HG03280 (cell line): Measurements from ENCODE around the gene COPB1.
"Not testable (repeated sequence)": the region's sequence is repeated elsewhere in the genome, so short reads cannot be mapped to it uniquely, and the experiment has no call there.

Experiments used
- ATAC-seq: cut with Tn5 transposase; IDR thresholded peaks from one replicate; pipeline ENCODE4 v1.9.1; 2021; ENCODE audit warnings: mild to moderate bottlenecking, moderate library complexity; ENCODE audit not compliant: unreplicated experiment

Gene COPB1, protein sequence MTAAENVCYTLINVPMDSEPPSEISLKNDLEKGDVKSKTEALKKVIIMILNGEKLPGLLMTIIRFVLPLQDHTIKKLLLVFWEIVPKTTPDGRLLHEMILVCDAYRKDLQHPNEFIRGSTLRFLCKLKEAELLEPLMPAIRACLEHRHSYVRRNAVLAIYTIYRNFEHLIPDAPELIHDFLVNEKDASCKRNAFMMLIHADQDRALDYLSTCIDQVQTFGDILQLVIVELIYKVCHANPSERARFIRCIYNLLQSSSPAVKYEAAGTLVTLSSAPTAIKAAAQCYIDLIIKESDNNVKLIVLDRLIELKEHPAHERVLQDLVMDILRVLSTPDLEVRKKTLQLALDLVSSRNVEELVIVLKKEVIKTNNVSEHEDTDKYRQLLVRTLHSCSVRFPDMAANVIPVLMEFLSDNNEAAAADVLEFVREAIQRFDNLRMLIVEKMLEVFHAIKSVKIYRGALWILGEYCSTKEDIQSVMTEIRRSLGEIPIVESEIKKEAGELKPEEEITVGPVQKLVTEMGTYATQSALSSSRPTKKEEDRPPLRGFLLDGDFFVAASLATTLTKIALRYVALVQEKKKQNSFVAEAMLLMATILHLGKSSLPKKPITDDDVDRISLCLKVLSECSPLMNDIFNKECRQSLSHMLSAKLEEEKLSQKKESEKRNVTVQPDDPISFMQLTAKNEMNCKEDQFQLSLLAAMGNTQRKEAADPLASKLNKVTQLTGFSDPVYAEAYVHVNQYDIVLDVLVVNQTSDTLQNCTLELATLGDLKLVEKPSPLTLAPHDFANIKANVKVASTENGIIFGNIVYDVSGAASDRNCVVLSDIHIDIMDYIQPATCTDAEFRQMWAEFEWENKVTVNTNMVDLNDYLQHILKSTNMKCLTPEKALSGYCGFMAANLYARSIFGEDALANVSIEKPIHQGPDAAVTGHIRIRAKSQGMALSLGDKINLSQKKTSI

DNA sequence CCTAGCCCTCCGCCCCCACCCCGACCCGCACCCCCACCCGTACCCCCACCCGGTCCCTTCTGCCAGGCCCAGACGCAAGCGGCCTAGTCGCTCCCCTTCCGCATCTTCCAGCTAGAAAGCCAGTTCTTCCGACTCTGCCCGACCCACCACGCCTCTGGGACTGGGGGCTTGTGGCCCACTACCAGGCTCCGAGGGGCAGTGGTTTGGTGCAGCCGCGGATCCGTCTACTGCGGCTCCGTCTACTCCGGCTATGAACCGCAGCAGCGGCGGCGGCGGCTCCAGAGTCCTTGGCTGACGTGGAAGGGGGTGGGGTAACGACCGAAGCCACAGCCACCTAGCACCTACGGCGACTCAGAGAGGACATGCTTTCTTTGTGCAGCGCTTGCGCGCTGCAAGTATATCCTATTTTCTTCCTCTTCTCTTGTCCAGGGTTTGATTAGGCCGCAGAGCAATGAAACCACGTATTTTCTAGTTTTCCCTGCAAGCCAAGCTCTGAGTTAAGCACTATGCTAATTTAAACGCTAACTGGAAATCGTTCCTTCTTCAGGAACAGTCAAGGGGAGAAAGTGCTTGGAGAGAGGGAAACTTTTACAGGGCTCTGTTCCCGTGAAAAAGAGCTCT is at the start of gene COPB1:
Gene COPB1 (minus strand): TSS at position 252 of the 621 bp plus-strand sequence. CDS start 883 bp downstream, outside the sequence.
- ATAC-seq = peak; percentile 90

DNA sequence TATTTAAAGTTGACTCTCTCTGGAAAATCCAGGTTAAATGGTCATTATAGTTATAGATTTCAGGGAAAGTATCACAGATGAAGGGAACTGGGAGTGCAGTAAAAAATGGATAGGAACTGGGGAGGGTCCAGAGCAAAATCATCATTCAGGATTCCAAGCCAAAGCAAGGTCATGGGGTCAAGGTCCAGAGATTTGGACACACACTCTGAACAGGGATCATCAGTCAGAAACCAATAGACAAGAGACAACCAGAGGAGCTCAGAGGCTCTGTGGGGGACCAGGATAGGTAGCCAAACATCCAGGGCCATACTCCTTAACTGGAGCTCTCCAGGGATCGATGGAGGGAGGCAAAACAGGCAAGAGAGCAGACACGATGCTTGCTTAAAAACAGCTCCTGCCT is 47.8 kb upstream of the COPB1 start:
- ATAC-seq = no peak

DNA sequence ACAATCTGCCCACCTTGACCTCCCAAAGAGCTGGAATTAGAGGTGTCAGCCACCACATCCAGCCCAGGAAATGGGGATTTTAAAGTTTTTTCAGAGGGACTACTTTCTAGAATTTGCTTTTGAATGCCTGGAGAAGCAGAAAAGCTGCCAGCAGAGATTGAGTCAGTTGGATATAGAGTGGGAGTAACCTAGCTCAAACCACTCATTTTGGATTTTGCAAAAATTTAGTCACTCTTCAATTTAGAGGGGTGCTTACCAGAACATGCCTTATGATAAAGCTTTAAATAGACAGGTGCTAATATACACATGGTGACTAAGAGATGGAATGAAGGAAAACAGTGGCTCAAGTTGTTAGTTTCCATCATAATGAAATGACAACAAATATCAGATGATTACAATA is 47.1 kb upstream of the COPB1 start:
- no peak for ATAC-seq

DNA sequence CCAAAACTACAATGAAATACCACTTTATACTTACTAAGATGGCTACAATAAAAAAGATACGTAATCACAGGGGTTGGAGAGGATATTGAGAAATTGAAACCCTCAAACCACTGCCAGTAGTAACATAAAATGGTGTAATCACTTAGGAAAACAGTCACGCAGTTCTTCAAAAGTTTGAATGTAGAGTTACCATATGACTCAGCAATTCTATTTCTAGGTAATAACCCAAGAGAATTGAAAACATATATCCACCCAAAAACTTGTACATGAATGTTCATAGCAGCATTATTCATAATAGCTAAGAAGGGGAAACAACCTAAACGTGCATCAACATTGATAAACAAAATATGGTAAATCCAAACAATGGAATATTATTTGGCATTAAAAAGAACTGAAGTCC is 45.0 kb upstream of the COPB1 start:
- peak; percentile 64 for ATAC-seq

DNA sequence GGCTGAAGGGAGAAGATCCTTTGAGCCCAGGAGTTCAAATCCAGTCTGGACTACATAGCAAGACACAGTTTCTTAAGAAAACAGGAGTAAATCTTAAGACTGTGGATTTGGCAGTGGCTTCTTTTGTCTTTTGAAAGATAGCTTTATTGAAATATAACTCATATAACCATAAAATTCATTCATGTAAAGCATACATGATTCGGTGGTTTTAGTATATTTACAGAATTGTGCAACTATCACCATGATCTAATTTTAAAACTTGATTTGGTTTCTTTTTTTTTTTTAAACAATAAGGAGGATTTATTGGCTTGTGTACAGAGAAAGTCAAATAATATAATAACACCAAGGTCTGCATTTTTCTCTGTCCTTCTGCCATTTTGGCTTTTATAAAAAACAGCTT is 43.6 kb upstream of the COPB1 start:
- no peak for ATAC-seq

DNA sequence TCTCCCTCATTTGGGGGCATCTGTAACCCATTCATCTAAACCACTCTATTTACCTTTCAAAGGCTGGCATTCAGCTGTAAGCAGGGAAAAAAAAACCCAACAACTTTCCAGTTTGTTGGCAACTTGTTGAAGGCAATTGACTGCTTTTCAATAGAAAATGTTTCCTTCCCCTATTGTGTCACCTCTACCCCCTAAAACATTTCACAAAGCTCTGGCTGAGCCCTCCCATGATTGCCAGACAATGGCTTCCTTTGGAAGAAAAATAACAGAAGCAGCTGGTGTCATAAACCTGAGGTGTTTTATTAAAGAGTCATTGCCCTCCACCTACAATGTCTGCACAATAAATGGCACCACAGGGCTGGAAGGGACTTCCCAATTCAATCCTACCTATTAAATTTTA is 42.7 kb upstream of the COPB1 start:
- no peak for ATAC-seq

DNA sequence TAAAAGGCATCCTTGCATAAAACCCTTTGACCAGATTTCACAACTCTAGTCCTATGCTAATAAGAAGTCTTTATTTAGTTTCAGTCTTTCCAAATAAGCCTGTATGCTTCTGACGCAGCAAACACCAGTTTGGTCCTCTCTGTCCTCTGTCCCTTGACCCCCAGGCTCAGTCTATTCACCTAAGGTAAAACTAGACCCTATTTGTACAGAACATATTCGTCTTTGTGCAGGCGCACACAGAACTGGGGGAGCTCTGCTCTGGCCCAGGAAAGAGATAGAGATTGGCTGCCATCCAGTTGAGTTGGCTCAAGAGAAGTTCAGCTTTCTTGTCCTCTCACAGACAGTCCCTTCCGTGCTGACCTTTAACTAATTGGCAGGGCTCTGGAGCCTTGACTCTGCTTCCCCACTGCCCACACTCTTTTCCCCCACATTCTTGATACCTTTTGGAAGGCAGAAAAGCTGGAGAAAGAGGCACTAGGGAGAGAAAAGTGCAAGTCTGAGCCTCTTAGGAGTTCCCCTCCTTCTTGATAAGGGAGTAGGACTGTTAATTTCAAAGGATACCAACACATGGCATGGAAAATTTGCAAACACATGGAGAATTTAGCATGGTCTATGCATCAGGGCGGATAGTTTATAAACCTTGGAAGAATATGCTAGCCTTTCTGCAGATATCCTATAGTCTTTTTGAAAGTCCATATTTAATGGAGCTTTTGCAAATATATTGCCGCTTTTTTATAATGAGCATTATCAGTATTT is 41.8 kb upstream of the COPB1 start:
- ATAC-seq = no peak

DNA sequence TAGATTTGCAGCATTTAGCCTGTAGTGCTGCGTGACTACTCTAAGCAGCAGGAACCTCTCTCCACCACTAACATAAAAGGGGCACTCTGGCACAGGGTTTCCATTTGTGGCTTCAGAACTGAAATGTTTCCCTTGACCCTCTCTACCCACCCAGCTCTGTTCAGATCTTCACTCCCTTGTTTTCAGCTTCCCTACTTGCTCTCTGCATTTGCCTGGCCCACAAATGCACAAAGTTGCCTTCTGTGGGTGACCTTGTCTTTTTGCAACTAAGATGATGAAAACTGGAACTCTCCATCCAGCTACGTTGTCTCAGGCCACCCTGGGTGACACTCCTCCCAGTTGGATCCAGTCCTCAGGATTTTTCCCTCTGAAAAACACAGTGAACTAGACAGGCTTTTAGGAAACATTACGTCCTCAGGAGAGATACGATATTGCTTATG is 40.4 kb upstream of the COPB1 start:
- ATAC-seq = no peak

DNA sequence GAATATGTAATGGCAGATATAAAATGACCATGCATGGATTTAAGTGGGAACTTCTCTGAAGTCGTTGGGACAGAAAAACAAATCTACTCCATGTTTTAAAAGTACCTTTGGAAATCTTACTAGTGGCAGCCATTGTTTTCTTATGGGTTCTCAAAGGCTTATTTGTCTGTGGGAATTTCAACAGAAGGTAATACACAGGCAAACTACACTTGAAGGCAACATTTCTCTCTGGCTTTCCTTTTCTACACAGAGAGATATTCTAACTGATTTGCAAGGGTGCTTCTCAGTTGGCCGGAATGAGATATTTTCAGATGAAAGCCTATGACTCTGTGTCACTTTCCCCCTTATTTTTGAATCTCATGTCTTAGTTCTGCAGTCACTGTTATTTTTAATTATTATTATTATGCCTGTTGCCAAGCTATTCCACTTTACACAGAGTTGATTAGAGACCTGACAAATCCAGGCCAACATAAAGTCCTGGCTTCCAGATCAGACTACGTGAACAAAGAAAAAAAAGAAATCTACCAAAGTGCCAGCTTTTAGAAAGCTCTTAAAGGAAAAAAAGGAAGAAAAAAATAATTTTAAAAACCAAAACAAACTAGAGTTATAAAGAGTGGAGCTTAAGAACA is 39.4 kb upstream of the COPB1 start:
- no peak for ATAC-seq

DNA sequence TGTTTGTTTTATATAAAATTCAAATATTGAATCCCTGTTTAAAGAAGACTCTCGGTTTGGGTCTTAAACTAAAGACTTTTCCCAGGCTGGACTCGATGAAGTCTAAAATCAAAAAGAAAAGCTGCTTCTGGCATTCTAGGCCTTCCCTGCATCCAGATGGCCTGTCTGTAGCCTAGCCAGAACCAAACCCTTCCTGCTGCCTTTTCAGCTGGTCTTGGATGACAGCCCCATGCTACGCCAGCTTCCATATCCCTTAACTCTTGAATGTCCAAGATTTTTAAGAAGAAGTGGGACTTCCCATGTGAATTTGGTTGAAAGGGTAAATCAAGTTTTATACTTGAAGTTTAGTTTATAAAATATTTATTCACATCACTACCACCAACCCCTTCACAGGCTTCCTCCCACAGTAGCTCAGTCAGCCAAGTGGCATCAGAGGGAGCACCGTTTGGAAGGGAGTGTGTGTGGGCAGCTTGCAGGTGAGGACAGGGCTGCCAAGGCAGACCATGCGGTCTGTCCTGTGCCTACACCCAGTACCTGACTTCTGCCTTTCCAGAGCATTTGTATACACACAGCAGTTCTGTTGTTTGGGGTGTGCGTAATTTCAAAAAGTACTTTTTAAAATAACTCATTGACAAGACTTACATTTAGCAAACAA is 38.8 kb upstream of the COPB1 start:
- no peak for ATAC-seq

DNA sequence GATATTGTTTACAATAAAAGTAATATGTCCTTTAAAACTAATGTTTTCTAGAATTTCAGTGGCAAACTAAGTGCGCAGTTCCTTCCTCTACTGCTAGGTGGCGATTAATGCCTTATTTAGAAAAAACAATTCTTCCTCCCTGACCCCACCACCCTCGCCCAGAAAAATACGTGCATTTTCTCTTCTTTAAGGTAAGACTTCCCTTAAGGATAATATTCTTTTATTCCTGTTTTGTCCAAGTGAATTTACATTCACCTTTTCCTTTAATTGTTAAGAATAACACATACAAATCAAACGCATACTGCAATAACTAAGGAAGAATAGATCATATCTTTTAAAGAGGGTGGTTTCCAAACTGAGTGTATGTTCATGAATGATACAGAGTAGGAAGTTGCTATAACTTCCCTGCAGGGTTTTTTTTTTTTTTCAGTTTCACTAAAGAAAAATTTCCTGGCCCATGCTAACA is 37.6 kb upstream of the COPB1 start:
- ATAC-seq = peak; percentile 75

DNA sequence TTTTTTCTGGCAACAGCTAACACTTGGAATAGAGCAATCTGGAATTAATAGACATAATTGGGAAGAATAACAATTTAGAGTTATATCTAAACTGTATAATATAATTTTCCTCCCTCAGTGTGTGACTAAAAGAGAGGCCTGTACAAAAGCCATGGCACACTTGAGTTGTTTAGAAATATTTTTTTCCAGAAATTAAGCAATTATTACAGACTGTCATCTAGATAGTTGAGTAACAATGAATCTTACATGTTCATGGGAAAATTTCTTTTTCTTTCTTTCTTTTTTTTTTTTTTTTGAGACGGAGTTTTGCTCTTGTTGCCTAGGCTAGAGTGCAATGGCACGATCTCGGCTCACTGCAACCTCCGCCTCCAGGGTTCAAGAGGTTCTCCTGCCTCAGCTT is 35.6 kb upstream of the COPB1 start:
- not testable (repeated sequence) for ATAC-seq

DNA sequence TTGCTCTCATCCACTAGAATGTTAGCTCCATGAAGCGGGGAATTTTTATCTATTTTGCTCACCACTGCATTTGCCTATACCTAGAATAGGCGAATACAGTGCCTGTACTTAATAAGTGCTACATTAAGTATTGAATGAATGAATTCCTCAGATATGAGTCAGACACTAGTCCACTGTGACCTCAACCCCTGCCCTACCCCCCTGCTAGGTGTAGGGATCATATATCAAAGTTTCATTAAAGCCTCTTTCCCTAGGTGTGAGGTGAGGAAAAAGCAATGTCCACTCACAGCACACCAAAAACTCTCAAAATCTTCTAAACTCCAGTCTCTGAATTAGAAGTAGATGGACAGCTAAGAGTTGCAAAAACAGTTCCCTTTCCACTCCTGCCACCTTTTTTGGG is 30.3 kb upstream of the COPB1 start:
- no peak for ATAC-seq

DNA sequence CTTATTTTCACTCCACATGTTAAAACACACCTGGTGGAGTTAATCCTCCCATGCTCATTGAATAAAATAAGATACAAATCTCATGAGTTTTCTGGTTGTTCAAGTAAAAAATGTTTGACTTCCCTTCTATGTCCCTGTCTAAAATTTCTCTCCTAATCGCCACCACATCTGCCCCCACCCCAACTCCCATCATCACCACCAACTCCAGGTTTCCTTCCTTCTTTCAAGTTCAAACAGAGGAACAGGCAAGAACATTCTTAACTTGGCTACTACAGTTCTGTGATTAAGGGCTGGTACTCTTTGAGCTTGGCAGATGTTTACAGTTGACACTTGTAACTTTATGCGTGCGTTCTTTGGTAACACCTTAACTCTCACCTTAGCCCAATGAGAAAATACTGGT is 29.7 kb upstream of the COPB1 start:
- no peak for ATAC-seq

DNA sequence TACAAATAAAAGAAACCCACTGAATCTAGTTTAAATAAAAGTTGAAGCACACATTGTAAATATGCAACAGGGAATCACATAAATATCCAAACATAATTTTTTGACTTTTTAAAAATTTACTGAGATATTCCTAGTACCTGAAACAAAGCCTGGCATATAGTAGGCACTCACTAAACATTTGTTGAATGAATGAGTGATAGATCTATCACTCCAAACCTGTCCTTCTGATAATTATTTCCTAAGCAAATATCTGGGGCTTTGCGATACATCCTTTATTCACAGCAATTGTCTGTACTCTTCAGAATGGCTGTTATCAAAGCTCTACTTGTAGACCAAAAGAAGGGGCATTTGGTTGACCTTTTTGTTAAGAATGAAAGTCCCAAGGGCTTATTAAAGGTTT is 23.2 kb upstream of the COPB1 start:
- ATAC-seq = no peak

DNA sequence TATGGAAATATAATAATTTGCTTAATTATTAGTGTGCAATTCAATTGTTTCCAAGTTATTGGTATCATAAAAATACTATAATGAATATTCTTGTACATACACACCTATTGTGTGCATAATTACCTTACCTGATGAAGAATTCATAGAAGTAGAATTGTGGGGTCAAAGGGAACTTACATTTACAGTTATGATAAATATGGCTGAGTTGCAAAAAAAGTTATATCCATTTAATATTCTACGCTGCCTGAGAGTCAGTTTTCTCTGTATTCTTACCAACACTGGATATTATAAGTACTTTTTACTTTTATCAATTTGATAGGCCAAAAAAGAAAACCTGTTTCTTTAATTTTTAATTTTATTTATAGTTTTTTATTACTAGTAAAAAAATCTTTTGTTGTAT is 22.6 kb upstream of the COPB1 start:
- no peak for ATAC-seq

DNA sequence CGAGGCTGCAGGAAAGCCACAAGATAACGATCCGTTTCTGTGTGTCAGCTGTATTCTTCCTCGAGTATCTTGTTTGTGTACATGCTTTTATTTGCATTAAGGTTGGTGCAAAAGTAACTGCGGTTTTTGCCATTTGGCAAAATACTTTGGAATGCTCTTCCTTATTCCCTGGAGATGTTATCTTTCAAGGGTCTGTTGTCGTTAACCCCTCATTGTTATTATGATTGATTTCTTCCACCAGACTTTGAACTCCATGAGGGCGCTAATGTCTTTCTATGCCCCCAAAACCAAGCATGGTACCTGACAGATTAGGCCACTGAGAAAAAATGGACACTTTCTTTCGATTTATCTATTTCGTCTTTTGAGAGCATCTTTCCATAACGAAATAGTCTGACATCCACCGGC is 21.1 kb upstream of the COPB1 start:
- no peak for ATAC-seq

DNA sequence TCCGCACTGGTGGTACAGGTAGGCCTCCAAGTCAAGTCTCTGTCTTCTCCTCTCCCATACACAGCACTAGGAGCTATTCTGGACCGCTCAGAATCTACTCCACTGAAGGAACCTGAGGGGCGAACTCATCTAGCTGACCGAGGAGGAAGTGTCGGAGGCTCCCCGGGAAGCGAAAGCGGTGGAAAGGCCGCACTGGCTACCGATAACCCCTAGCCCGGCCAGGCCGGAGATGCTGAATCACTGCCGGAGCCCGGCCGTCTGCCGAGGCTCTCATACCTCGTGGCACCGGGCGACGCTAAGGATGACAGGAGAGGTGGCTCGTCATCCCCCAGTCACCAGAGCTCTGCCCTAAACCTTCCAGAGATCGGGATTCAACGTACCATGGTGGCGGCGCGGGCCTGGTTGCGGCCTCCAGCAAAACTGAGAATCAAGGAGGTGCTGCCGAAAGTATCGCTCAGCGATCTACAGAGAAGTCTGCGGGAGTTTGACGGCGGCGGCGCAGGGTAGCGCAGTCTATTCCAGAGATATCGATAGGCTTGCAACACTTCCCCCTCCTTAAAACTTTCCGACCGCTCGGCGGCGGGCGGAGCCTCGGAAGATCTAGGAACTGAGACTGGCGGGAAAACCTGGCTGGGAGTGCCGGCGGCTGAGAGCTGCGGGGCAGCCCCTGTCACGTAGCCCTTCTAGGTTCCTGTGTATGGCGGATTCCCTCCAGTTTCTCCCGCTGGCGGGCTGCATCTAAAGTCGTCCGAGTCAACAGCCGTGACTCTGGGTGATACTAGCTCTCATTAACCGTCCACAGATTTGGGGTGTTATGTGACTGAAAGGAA is 20.5 kb upstream of the COPB1 start, which contains the start of gene PSMA1:
Gene PSMA1 (minus strand): TSS at position 470 of the 830 bp plus-strand sequence. CDS start 87 bp downstream, at position 383.
- peak; percentile 94 for ATAC-seq

DNA sequence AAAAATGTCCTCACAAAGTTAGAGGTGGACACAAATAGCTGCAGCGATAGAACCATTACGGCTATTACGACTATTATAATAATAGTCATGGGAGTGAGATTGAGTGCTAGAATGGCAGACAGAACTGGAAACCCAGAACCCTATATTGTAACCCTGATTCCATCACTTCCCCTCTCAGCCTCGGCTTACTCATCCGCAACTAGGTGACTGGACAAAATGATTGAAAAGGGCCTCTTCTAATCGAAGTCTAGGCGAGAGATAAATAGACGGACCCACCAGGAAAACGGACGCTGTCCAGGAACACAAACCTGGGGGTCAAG is 19.9 kb upstream of the COPB1 start:
- ATAC-seq = peak; percentile 7
